Esophagus muscularis mucosa (tissue), 4 donors: ENCODE measurements around the gene DTD2. TPM values are rescaled to one million over a fixed set of nuclear protein-coding genes. Genes with fewer than 3 reads are reported as not detected.

ENCODE experiments used
- DNase-seq: peaks from one replicate; pipeline ENCODE4 v3.0.0-alpha.2; 2017; ENCODE audit errors: extremely low spot score
- H3K27ac ChIP-seq, 4 donors: fragments of 200-600 bp; sonication (generic); replicated peaks in 1 of 4; 1 replicate in 3 of 4; 2 replicates in 1 of 4; pipeline ENCODE4 v1.5.1; 2016 to 2019; ENCODE audit warnings: mild to moderate bottlenecking in 1 of 4
- H3K27me3 ChIP-seq, 4 donors: fragments of 200-600 bp; sonication (generic); one replicate each; pipeline versions ENCODE4 v1.5.1 to v1.6.0; 2016 to 2019
- H3K36me3 ChIP-seq, 4 donors: fragments of 200-600 bp; sonication (generic); one replicate each; pipeline ENCODE4 v1.5.1; 2016 to 2019
- H3K4me1 ChIP-seq, 4 donors: fragments of 200-600 bp; sonication (generic); one replicate each; pipeline ENCODE4 v1.5.1; 2016 to 2019
- H3K4me3 ChIP-seq, 4 donors: fragments of 200-600 bp; sonication (generic); 1 replicate in 2 of 4; 2 replicates in 2 of 4; pipeline ENCODE4 v1.5.1; 2016 to 2019; ENCODE audit warnings: mild to moderate bottlenecking in 4 of 4, moderate library complexity in 1 of 4
- H3K9me3 ChIP-seq, 4 donors: fragments of 200-600 bp; sonication (generic); 1 replicate in 3 of 4; 2 replicates in 1 of 4; pipeline ENCODE4 v1.5.1; 2016 to 2019
- CTCF ChIP-seq, 3 experiments: fragments of 200-600 bp in 2 of 3; fragments of 450-650 bp in 1 of 3; sonication (generic) in 2 of 3; IDR thresholded peaks; one replicate each; pipeline ENCODE4 v1.5.1; 2017 to 2019; ENCODE audit warnings: antibody characterized with exemption in 3 of 3, mild to moderate bottlenecking in 2 of 3, moderate library complexity in 1 of 3
- EP300 ChIP-seq: sonication (generic); formaldehyde crosslinking; IDR thresholded peaks from one replicate; pipeline ENCODE4 v1.6.1; 2017; ENCODE audit warnings: antibody characterized with exemption
- POLR2A ChIP-seq: fragments of 450-650 bp; IDR thresholded peaks from one replicate; pipeline ENCODE4 v1.6.1; 2017; ENCODE audit warnings: antibody characterized with exemption, moderate library complexity, mild to moderate bottlenecking, low read depth
- POLR2AphosphoS5 ChIP-seq, 2 donors: sonication (generic); formaldehyde crosslinking; IDR thresholded peaks; one replicate each; pipeline ENCODE4 v1.6.1; 2017; ENCODE audit warnings: antibody characterized with exemption in 2 of 2
- WGBS: methylation state at CpG from one replicate; pipeline ENCODE4 v1.1.5; 2018; 5-methylcytosine and 5-hydroxymethylcytosine counted together
- intact Hi-C: fragments of 100-400 bp; cut with DNase I; formaldehyde crosslinking; loops from one replicate; pipeline ENCODE4 v1.15.1; 2023
- total RNA-seq, 4 donors: library from RNA; depleted of rRNA; stranded (reverse); fragments of >200 nt; gene quantifications; one replicate each; pipeline versions ENCODE4 v1.1.0 to v1.2.1, GENCODE V29; 2016

Gene DTD2
- total RNA-seq, 4 donors from 2014 or later, result 27.8 to 41.1 (median 32.2) TPM

DNA sequence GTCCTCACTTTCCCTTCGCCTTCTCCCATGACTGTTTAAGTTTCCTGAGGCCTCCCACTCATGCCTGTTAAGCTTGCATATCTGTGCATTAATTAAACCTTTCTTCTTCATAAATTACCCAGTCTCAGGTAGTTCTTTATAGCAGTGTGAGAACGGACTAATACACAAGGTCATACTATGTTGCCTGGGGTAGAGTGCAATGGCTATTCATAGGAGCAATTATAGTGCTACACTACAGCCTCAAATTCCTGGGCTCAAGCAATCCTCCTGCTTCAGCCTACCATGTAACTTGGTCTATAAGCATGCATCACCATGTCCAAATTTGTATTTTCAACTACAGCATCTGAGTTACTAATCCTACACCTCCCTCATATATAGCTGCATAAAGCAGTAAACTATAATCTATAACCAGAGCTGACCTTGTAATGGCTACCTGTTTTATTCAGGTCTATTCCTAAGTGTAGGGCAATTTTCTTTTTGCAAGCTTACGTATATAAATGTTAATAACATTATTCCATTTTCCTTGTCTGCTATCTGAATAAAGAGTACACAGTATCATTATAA, 55.9 kb downstream of the DTD2 start:
- WGBS, result 93% methylated on average over 3 of the region's 3 CpGs
- Histone ChIP-seq H3K27ac (no peak overlapping the region), H3K27me3 (no peaks in the 10 kb centered on the region), H3K4me1 (peaks cover 0 to 11% (median 6%) of the 10 kb centered on the region in 4 donors), H3K36me3 (peaks cover 0 to 52% (median 40%) of the 10 kb centered on the region in 4 donors), H3K4me3 (no peak overlapping the region), H3K9me3 (no peaks in the 10 kb centered on the region)
- no peak for DNase-seq
- TF ChIP-seq EP300 (no peak), POLR2A (no peak), POLR2AphosphoS5 (IDR thresholded peaks at IDR 0.05) (no peak), CTCF (IDR thresholded peaks at IDR 0.05) (no peak)
- intact Hi-C loops, result no loop called here

- Histone ChIP-seq H3K27ac (no peak overlapping the region), H3K36me3 (peaks cover 0 to 61% (median 49%) of the 10 kb centered on the region in 4 donors), H3K9me3 (no peaks in the 10 kb centered on the region), H3K4me3 (no peak overlapping the region), H3K27me3 (no peaks in the 10 kb centered on the region), H3K4me1 (peaks cover 0 to 11% (median 1%) of the 10 kb centered on the region in 4 donors)
- intact Hi-C loops, result no loop called here
- no peak for DNase-seq
- no peak for TF ChIP-seq POLR2AphosphoS5 (IDR thresholded peaks at IDR 0.05)
- TF ChIP-seq CTCF (IDR thresholded peaks at IDR 0.05), result no peak
- TF ChIP-seq POLR2A, result no peak
- no peak for TF ChIP-seq EP300
- 77% methylated on average over 5 of the region's 5 CpGs for WGBS
Observed at GRCh38 chr14:31400031-31400638, 57.2 kb downstream of the DTD2 start.

Other genes starting within 250 kb of the DTD2 start
- gene HECTD1, start 249.7 kb downstream of the DTD2 start, total RNA-seq, result 100 to 1,000 TPM; 177 to 224 (median 206) TPM
- gene HEATR5A, start 37.0 kb downstream of the DTD2 start, total RNA-seq, result 10 to 100 TPM; 24.1 to 38.2 (median 28.2) TPM
- not detected for gene GPR33, start 30.5 kb upstream of the DTD2 start, total RNA-seq
- 10 to 100 TPM; 10.3 to 13.6 (median 12.8) TPM for gene NUBPL, start 103.9 kb upstream of the DTD2 start, total RNA-seq